Osteocyte (in vitro differentiated cells): ENCODE data around the gene KCNJ5. TPM values are rescaled to one million over a fixed set of nuclear protein-coding genes. Genes with fewer than 3 reads are reported as not detected.

Experiments
- DNase-seq: peaks from one replicate; pipeline ENCODE4 v3.0.0; 2021; ENCODE audit warnings: mixed read lengths; ENCODE audit not compliant: unreplicated experiment; ENCODE audit errors: extremely low spot score
- H3K27ac Mint-ChIP-seq: one replicate; pipeline ENCODE4 v1.8.0; 2021; ENCODE audit warnings: mild to moderate bottlenecking, mixed read lengths; ENCODE audit not compliant: unreplicated experiment
- H3K27me3 Mint-ChIP-seq: one replicate; pipeline ENCODE4 v1.8.0; 2021; ENCODE audit warnings: mixed read lengths; ENCODE audit not compliant: unreplicated experiment
- H3K36me3 Mint-ChIP-seq: one replicate; pipeline ENCODE4 v1.8.0; 2021; ENCODE audit warnings: mixed read lengths; ENCODE audit not compliant: unreplicated experiment
- H3K4me1 Mint-ChIP-seq: one replicate; pipeline ENCODE4 v1.8.0; 2021; ENCODE audit warnings: mixed read lengths; ENCODE audit not compliant: unreplicated experiment
- H3K4me3 Mint-ChIP-seq: one replicate; pipeline ENCODE4 v1.8.0; 2021; ENCODE audit warnings: mild to moderate bottlenecking, moderate library complexity, mixed read lengths; ENCODE audit not compliant: unreplicated experiment
- H3K9me3 Mint-ChIP-seq: one replicate; pipeline ENCODE4 v1.8.0; 2021; ENCODE audit warnings: mixed read lengths; ENCODE audit not compliant: unreplicated experiment
- total RNA-seq: library from RNA; stranded (reverse); gene quantifications from 2 replicates; pipeline ENCODE4 v1.2.1, GENCODE V29; 2021
- TF ChIP-seq, protein P1 (sequence below): fragments of 200-600 bp; sonication (generic); IDR thresholded peaks from 2 replicates; pipeline ENCODE4 v1.5.0; 2021; ENCODE audit warnings: antibody characterized with exemption, mild to moderate bottlenecking, moderate library complexity

The KCNJ5 gene
- total RNA-seq, 1 donor from 2014 or later = not detected

DNA sequence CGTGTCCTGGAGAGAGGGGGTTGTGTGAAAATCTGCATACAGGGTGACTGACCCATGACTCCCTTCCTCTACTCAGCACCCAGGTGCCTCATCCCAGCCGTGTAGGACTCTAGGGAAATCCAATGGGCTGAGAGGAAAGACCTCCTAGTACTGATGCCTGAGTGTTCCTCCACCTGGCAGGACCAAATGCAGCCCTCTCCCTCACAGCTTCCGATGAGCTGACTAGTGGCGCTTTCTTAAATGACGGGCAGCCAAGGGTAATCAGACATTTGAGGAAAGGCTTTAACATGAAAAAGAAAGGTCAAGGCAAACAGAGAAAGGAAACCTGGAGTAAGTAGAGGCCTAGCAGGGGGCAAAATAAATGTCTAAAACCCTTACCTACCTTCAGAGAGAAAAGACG lies 19.1 kb upstream of the KCNJ5 start:
- Mint-ChIP-seq H3K9me3 (no peaks in the 10 kb centered on the region), H3K27ac (no peak overlapping the region), H3K4me1 (no peaks in the 10 kb centered on the region), H3K36me3 (no peaks in the 10 kb centered on the region), H3K4me3 (no peak overlapping the region), H3K27me3 (peaks cover 50% of the 10 kb centered on the region)
- TF ChIP-seq, protein P1, sequence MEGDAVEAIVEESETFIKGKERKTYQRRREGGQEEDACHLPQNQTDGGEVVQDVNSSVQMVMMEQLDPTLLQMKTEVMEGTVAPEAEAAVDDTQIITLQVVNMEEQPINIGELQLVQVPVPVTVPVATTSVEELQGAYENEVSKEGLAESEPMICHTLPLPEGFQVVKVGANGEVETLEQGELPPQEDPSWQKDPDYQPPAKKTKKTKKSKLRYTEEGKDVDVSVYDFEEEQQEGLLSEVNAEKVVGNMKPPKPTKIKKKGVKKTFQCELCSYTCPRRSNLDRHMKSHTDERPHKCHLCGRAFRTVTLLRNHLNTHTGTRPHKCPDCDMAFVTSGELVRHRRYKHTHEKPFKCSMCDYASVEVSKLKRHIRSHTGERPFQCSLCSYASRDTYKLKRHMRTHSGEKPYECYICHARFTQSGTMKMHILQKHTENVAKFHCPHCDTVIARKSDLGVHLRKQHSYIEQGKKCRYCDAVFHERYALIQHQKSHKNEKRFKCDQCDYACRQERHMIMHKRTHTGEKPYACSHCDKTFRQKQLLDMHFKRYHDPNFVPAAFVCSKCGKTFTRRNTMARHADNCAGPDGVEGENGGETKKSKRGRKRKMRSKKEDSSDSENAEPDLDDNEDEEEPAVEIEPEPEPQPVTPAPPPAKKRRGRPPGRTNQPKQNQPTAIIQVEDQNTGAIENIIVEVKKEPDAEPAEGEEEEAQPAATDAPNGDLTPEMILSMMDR = no peak
- DNase-seq = no peak

DNA sequence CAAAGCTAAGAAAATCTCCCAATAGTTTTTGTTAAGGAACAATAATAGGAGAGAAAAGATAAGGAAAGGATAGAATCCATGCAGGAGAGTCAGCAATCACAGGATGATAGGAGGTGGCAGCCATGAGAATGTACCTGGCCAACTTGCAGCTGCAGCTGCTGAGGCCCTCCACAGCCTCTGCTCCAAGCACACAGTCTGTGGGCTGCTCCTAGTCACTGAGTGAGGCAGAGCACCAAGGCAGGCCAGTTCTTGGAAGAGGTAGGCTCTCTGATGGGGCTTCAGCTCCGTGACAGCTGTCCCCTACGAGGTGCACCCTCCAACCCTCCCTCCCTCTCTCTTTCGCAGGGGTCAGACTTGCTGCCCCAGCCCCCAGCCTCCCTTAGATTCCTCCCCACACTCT lies 18.6 kb upstream of the KCNJ5 start:
- Mint-ChIP-seq H3K9me3 (no peaks in the 10 kb centered on the region), H3K27ac (no peak overlapping the region), H3K36me3 (no peaks in the 10 kb centered on the region), H3K27me3 (peaks cover 55% of the 10 kb centered on the region), H3K4me1 (no peaks in the 10 kb centered on the region), H3K4me3 (no peak overlapping the region)
- TF ChIP-seq, protein P1 = no peak
- DNase-seq = no peak

DNA sequence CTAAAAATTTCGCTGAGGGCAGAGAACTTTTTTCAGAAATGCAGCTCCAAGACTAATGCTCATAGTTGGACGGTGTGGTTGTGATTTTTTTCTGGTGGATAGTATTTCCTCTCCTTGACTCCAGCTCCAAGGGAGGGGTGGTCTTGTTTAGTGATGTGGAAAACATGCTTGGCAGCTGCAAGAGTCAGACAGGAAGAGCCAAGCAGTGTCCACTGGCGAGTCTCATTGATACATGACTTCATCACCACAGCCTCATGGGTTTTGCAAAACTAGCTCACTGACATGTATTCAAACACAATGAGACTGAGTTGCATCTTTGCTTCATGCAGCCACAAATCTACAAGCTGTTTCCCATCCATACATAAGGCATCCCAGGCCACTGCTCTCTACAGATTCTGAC lies 16.7 kb upstream of the KCNJ5 start:
- TF ChIP-seq, protein P1 = no peak
- Mint-ChIP-seq H3K27ac (no peak overlapping the region), H3K4me1 (no peaks in the 10 kb centered on the region), H3K4me3 (no peak overlapping the region), H3K36me3 (no peaks in the 10 kb centered on the region), H3K27me3 (peaks cover 65% of the 10 kb centered on the region), H3K9me3 (no peaks in the 10 kb centered on the region)
- DNase-seq = no peak

DNA sequence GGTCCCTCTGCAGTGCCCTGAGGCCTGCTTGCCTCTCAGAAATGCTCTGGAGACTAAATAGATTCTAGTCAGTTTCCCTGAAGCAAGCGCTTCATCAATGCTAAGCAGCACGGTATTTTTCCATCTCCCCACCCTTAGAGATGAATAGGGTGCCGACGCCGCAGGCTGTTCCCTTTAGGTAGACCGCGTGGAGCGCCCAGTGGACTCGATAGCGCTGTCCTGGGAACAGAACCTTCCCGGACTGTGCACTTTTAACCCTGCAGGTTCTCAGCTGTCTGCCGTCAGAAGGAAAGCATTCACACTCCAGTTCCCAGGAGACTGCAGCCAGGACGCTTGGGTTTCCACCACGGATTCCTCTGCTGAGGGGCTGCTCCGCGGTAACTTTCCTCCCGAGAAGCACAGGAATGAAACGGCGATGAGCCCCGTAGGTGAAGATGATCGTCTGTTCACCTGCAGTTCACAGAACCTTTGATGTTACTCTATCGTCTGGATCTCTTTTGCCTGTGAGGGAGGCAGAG lies 15.0 kb upstream of the KCNJ5 start:
- DNase-seq = no peak
- H3K4me1 Mint-ChIP-seq = no peaks in the 10 kb centered on the region
- H3K27me3 Mint-ChIP-seq = peaks cover 65% of the 10 kb centered on the region
- TF ChIP-seq, protein P1 = no peak
- no peak overlapping the region for H3K4me3 Mint-ChIP-seq
- H3K27ac Mint-ChIP-seq = no peak overlapping the region
- no peaks in the 10 kb centered on the region for H3K9me3 Mint-ChIP-seq
- no peaks in the 10 kb centered on the region for H3K36me3 Mint-ChIP-seq

DNA sequence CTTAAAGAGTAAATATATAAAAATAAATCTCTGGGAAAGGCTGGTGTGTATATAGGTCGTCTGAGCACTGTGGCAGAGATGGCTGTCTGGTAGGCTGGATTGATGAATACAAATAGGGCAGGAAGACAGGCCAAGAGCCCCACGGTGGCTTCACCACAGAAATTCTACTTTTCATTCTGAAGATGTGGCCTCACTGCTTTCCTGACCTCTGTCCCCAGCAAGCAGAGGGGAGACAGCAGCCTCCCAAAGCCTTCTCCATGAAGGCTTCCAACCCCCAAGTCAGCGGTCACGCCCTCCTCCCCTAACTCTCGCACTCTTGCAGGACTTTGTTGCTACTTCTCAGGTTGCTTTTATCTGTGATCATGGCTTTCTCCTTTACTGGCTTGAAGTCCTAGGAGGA lies 13.4 kb upstream of the KCNJ5 start:
- Mint-ChIP-seq H3K4me1 (no peaks in the 10 kb centered on the region), H3K4me3 (no peak overlapping the region), H3K36me3 (no peaks in the 10 kb centered on the region), H3K27ac (no peak overlapping the region), H3K9me3 (no peaks in the 10 kb centered on the region), H3K27me3 (peaks cover 69% of the 10 kb centered on the region)
- no peak for DNase-seq
- TF ChIP-seq, protein P1 = no peak
